Heart left ventricle (tissue), 13 donors: ENCODE data around the gene HGFAC.

Experiments used
- POLR2A ChIP-seq, 2 donors: fragments of 450-650 bp; IDR thresholded peaks; one replicate each; pipeline ENCODE4 v1.6.1; 2017; ENCODE audit warnings: antibody characterized with exemption in 2 of 2, mild to moderate bottlenecking in 2 of 2, moderate library complexity in 2 of 2
- TF ChIP-seq, protein P1 (sequence below), 12 donors: fragments of 200-600 bp; sonication (generic) in 4 of 12; IDR thresholded peaks; one replicate each; pipeline versions ENCODE4 v1.5.0 to v1.8.0; 2018 to 2022; ENCODE audit warnings: antibody characterized with exemption in 12 of 12, mild to moderate bottlenecking in 5 of 12
- donor health status: ischemic (EF 13 %, LVEDD 7.1; RV severe dilation, severe dysfunction).
- donor health status: DM: no; HTN: yes; CAD: no.
- donor health status: DM: no; HTN: no; CAD: no.
- donor health status: ischemic (EF 25% LVEDD 6.9; RV normal size, moderate dysfunction).
- donor health status: ischemic (EF 25% LVEDD 5.7; RV mildly dilated, moderate dysfunction).
- donor health status: ischemic (EF 35%, LVEDD 5.7; RV mildly dilated, moderate dysfunction).
- donor health status: nonischemic (EF 11% LVEDD 7.7; RV severe dilation, severe dysfunction).
- donor health status: DM: yes; HTN: yes; CAD: no.
- donor health status: PGD.
- donor health status: ischemic (EF 29% LVEDD 5.4; RV normal size, mild dysfunction).
- donor health status: nonischemic (EF 23%, LVEDD 6.1; RV moderate dilation, normal function).

DNA sequence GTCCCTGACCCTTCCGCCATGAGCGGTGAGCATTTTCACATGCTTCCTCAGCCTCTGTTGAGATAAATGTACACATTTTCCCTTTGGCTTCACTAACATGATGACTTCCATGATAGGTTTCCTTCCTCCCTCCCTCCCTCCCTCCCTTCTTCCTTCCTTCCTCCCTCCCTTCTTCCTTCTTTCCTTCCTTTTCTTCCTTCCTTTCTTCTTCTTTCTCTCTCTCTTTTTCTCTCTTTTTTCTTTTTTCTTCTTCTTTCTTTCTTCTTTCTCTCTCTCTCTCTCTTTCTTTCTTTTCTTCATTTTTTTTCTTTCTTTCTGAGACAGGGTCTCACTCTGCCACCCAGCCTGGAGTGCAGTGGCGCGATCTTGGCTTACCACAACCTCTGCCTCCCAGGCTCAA lies 8.9 kb downstream of the HGFAC start:
- TF ChIP-seq POLR2A (IDR thresholded peaks at IDR 0.05) = no peak
- TF ChIP-seq, protein P1, sequence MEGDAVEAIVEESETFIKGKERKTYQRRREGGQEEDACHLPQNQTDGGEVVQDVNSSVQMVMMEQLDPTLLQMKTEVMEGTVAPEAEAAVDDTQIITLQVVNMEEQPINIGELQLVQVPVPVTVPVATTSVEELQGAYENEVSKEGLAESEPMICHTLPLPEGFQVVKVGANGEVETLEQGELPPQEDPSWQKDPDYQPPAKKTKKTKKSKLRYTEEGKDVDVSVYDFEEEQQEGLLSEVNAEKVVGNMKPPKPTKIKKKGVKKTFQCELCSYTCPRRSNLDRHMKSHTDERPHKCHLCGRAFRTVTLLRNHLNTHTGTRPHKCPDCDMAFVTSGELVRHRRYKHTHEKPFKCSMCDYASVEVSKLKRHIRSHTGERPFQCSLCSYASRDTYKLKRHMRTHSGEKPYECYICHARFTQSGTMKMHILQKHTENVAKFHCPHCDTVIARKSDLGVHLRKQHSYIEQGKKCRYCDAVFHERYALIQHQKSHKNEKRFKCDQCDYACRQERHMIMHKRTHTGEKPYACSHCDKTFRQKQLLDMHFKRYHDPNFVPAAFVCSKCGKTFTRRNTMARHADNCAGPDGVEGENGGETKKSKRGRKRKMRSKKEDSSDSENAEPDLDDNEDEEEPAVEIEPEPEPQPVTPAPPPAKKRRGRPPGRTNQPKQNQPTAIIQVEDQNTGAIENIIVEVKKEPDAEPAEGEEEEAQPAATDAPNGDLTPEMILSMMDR (IDR thresholded peaks at IDR 0.05) = no peak
